ENCODE data around the gene SH3TC1. TPM values are rescaled to one million over a fixed set of nuclear protein-coding genes. Genes with fewer than 3 reads are reported as not detected.

Gene SH3TC1
- polyA plus RNA-seq, 2 of the 4 experiments (the other 2 are of a cell fraction), result 2.8 to 7.4 TPM

DNA sequence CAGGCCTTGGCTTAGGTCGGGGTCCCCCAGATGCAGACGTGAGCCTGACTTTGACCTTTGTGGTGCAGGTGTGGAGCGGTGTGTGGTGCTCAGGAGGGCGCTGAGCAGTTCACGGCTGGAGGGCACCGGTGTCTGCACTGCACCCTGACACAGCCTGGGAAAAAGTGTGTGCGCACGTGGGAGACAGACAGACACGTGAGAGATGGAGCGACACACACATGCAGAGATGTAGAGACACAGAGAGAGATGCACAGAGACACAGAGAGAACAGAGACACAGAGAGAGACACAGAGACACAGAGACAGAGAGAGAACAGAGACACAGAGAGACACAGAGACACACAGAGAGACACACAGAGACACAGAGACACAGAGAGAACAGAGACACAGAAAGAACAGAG is 64.3 kb downstream of the SH3TC1 start:
- Histone ChIP-seq H3K4me3 (no peak overlapping the region), H3K9me3 (no peaks in the 10 kb centered on the region), H3K4me1 (peaks cover 28% of the 10 kb centered on the region; the same call in 2 of the 3 replicates), H3K4me2 (no peak overlapping the region), H3K27ac (peak overlapping the region in 1 of 2 experiments; percentile 65; a peak in 2 of 6 replicates)
- no peak for DNase-seq (ENCODE audit: low read depth in 1 of 2, low spot score in 1 of 2)
- peak; percentile 6 to 26; a peak in 2 of 6 replicates for ATAC-seq
- no peak for FAIRE-seq
- POLR2A ChIA-PET, result no interaction called here
- CTCF ChIA-PET, result no interaction called here
- TF ChIP-seq HDAC2 (IDR thresholded peaks at IDR 0.05), result no peak
- WGBS (ENCODE audit: missing lambda C conversion rate), result 75% methylated on average over 10 of the region's 10 CpGs

DNA sequence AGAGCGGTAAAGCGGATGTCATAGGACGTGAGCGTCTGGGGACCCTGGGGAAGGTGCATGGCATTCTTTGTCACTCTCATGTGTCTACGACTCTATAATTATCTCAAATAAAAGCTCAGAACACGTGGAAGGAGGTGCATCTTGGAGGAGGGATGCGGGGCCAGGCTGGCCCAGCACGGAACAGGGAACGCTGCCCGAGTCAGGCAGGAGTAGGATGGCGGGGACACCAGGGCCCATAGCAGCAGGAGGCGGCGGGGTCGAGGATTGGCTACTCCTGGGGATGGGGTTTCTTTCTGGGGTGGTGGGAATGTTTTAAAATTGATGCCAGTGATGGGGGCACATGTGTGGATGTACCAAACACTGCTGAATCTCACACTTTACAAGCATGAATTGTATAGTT is 65.0 kb downstream of the SH3TC1 start:
- DNase-seq (ENCODE audit: low read depth in 1 of 2, low spot score in 1 of 2) (no peak), ATAC-seq (no peak), FAIRE-seq (no peak)
- TF ChIP-seq RNF2 (IDR thresholded peaks at IDR 0.05; ENCODE audit: borderline replicate concordance, low read depth), result no peak
- no peak for TF ChIP-seq ZFP36 (IDR thresholded peaks at IDR 0.05; ENCODE audit: borderline replicate concordance, partially characterized antibody)
- no peak for TF ChIP-seq HOXA7 (CRISPR knock-in tag; IDR thresholded peaks at IDR 0.05)
- no peak for TF ChIP-seq CBX2 (IDR thresholded peaks at IDR 0.05; ENCODE audit: borderline replicate concordance, low read depth)
- TF ChIP-seq NFE2L2 (conservative IDR thresholded peaks at IDR 0.05; ENCODE audit: low read length), result no peak
- no peak for TF ChIP-seq TFCP2L1 (CRISPR knock-in tag; IDR thresholded peaks at IDR 0.05)
- no peak for TF ChIP-seq CHD4 (IDR thresholded peaks at IDR 0.05; ENCODE audit: borderline replicate concordance)
- no peak overlapping the region for H3K4me3 ChIP-seq
- peaks cover 28% of the 10 kb centered on the region; the same call in 2 of the 3 replicates for H3K4me1 ChIP-seq
- CTCF ChIA-PET, result interaction anchor here (1.2 to 5.8 kb wide), 3 partner anchors 23 to 145 kb away, joined by 3 to 51 read pairs (median 33); no protein-coding TSS in a partner anchor
- H3K9me3 ChIP-seq, result no peaks in the 10 kb centered on the region
- POLR2A ChIA-PET, result no interaction called here
- no peak overlapping the region for H3K4me2 ChIP-seq
- no peak overlapping the region for H3K27ac ChIP-seq
- WGBS (ENCODE audit: missing lambda C conversion rate), result 87% methylated on average over 14 of the region's 14 CpGs

DNA sequence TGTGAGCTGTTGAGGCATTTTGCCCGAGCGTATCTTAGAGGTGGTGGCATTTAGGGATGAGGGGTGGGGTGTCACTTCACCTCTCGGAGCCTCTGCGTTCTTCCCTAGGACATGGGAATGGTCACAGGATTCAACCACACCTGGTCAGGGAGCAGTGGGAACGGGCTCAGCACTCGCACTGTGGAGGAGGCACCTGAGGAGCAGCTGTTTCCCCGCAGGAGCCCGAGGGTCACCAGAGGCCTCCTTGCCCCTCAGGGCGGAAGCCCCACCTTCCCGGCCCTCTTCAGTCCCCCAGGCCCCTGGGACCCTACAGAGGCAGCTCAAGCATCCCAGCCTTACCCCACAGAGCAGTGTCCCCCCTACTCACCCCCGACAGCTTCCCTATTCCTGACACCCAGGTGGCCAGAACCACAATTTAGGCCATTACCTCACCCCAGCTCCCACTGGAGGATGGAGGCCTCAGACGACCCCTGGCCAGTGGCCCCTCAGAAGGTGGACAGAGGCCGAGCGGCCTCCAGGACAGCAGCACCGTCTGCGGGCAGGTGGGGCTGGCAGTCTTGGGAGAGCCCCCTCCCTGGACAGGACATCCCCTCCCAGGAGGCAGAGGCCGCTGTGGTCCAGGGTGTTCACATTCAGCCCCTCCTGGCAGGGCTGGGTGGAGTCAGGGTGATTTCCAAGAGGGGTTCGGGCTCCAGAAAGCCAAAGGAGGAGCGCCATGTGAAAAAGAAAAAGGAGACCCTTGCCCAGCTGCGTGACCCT is 66.3 kb downstream of the SH3TC1 start:
- no peak overlapping the region for H3K4me2 ChIP-seq
- FAIRE-seq (no peak), ATAC-seq (no peak), DNase-seq (ENCODE audit: low read depth in 1 of 2, low spot score in 1 of 2) (no peak)
- H3K9me3 ChIP-seq, result no peaks in the 10 kb centered on the region
- H3K4me3 ChIP-seq, result no peak overlapping the region
- ChIA-PET CTCF (interaction anchor here (1.2 to 5.8 kb wide), 8 partner anchors 8 to 144 kb away, joined by 3 to 88 read pairs (median 22); no protein-coding TSS in a partner anchor), POLR2A (no interaction called here)
- WGBS (ENCODE audit: missing lambda C conversion rate), result 76% methylated on average over 13 of the region's 20 CpGs
- H3K4me1 ChIP-seq, result peaks cover 23% of the 10 kb centered on the region; the same call in 2 of the 3 replicates
- TF ChIP-seq GATA3 (IDR thresholded peaks at IDR 0.05; ENCODE audit: borderline replicate concordance) (no peak), RNF2 (IDR thresholded peaks at IDR 0.05; ENCODE audit: borderline replicate concordance, low read depth) (no peak), SREBF2 (IDR thresholded peaks at IDR 0.05) (no peak), POLR2A (IDR thresholded peaks at IDR 0.05; ENCODE audit: low read length) (no peak), POLR2AphosphoS2 (conservative IDR thresholded peaks at IDR 0.05; ENCODE audit: low read length) (no peak), TP53 (CRISPR knock-in tag; IDR thresholded peaks at IDR 0.05) (no peak), BHLHE40 (IDR thresholded peaks at IDR 0.05; ENCODE audit: low read depth, low read length) (no peak), CBX8 (IDR thresholded peaks at IDR 0.05) (no peak)
- TF ChIP-seq, protein P1, sequence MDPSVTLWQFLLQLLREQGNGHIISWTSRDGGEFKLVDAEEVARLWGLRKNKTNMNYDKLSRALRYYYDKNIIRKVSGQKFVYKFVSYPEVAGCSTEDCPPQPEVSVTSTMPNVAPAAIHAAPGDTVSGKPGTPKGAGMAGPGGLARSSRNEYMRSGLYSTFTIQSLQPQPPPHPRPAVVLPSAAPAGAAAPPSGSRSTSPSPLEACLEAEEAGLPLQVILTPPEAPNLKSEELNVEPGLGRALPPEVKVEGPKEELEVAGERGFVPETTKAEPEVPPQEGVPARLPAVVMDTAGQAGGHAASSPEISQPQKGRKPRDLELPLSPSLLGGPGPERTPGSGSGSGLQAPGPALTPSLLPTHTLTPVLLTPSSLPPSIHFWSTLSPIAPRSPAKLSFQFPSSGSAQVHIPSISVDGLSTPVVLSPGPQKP (IDR thresholded peaks at IDR 0.05; ENCODE audit: low read depth, low read length), result no peak
- peak overlapping the region in 1 of 2 experiments; percentile 33; a peak in 1 of 6 replicates for H3K27ac ChIP-seq

DNA sequence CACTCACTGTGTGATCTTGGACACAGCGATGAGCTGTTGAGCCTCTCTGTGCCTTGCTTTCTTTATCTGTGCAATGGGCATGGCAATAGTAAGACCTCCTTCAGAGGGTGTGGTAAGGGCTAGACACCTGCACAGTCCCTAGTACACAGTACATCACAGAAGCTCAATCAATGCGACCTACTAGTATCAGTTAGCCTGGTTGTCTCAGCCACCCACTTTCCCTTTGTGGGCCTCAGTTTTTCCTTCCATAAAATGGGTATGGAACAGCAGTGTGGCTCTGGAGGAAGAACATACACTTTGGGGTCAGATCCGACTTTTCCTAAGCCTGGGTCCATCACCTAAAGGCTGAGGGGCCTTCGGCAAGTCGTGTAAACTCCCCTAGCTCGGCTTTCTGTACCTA is 67.0 kb downstream of the SH3TC1 start:
- 82% methylated on average over 6 of the region's 6 CpGs for WGBS (ENCODE audit: missing lambda C conversion rate)
- Histone ChIP-seq H3K4me1 (peaks cover 16% of the 10 kb centered on the region; the same call in 2 of the 3 replicates), H3K4me3 (no peak overlapping the region), H3K27ac (no peak overlapping the region; a peak in 1 of 6 replicates), H3K9me3 (no peaks in the 10 kb centered on the region), H3K4me2 (no peak overlapping the region)
- POLR2A ChIA-PET, result no interaction called here
- ATAC-seq (no peak), DNase-seq (ENCODE audit: low read depth in 1 of 2, low spot score in 1 of 2) (no peak), FAIRE-seq (no peak)
- TF ChIP-seq KDM1A (IDR thresholded peaks at IDR 0.05; ENCODE audit: low read depth) (peak; percentile 57; the same call in 1 of the 2 replicates), MAZ (IDR thresholded peaks at IDR 0.05; ENCODE audit: borderline replicate concordance, low read depth, low read length) (no peak)
- CTCF ChIA-PET, result interaction anchor here (0.9 to 5.8 kb wide), 16 partner anchors 9 to 162 kb away, joined by 3 to 88 read pairs (median 10); no protein-coding TSS in a partner anchor
